HL-60 (cell line): ENCODE data around the gene KLF16.
A peak's percentile ranks its signal among the peaks of the same experiment; 100 is the strongest.

Experiments used
- DNase-seq, 2 experiments: peaks; one replicate each; pipeline ENCODE4 v3.0.0-alpha.2; 2010 to 2020; ENCODE audit warnings: low read depth in 1 of 2, low spot score in 1 of 2
- H3K27ac ChIP-seq: fragments of 250-450 bp; sonication (Bioruptor Pico); replicated peaks from 2 replicates; pipeline ENCODE4 v1.5.1; 2020; ENCODE audit warnings: mild to moderate bottlenecking, moderate library complexity
- H3K27me3 ChIP-seq: fragments of 250-450 bp; sonication (Bioruptor Pico); 2 replicates; pipeline ENCODE4 v1.5.1; 2021; ENCODE audit warnings: mild to moderate bottlenecking, moderate library complexity; ENCODE audit not compliant: insufficient read depth, poor library complexity, severe bottlenecking
- H3K4me3 ChIP-seq: replicated peaks from 2 replicates; pipeline ENCODE4 v1.5.1; 2011; ENCODE audit warnings: mild to moderate bottlenecking, control low read depth, low read length; ENCODE audit not compliant: insufficient read depth
- GABPA ChIP-seq: IDR thresholded peaks from 2 replicates; pipeline ENCODE4 v1.6.1; 2012; ENCODE audit warnings: low read depth
- POLR2AphosphoS5 ChIP-seq: IDR thresholded peaks from 2 replicates; pipeline ENCODE4 v1.6.1; 2012; ENCODE audit warnings: low read depth
- SPI1 ChIP-seq: IDR thresholded peaks from 2 replicates; pipeline ENCODE4 v1.6.1; 2012; ENCODE audit warnings: low read depth, mild to moderate bottlenecking, borderline replicate concordance
- TF ChIP-seq, protein P1 (sequence below): IDR thresholded peaks from one replicate; pipeline ENCODE4 v1.5.1; 2011; ENCODE audit warnings: low read length, control low read depth, inconsistent platforms; ENCODE audit not compliant: insufficient read depth
- TF ChIP-seq, protein P2 (sequence below): IDR thresholded peaks from 2 replicates; pipeline ENCODE4 v1.6.1; 2012; ENCODE audit warnings: low read depth; ENCODE audit not compliant: insufficient replicate concordance

Gene KLF16

GRCh38 chr19:1844513-1845124, 18.8 kb downstream of the KLF16 start:
- no peak overlapping the region for H3K27ac ChIP-seq
- H3K27me3 ChIP-seq: no peaks in the 10 kb centered on the region
- DNase-seq: no peak
- no peak overlapping the region for H3K4me3 ChIP-seq
- TF ChIP-seq, protein P1, sequence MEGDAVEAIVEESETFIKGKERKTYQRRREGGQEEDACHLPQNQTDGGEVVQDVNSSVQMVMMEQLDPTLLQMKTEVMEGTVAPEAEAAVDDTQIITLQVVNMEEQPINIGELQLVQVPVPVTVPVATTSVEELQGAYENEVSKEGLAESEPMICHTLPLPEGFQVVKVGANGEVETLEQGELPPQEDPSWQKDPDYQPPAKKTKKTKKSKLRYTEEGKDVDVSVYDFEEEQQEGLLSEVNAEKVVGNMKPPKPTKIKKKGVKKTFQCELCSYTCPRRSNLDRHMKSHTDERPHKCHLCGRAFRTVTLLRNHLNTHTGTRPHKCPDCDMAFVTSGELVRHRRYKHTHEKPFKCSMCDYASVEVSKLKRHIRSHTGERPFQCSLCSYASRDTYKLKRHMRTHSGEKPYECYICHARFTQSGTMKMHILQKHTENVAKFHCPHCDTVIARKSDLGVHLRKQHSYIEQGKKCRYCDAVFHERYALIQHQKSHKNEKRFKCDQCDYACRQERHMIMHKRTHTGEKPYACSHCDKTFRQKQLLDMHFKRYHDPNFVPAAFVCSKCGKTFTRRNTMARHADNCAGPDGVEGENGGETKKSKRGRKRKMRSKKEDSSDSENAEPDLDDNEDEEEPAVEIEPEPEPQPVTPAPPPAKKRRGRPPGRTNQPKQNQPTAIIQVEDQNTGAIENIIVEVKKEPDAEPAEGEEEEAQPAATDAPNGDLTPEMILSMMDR: no peak
- TF ChIP-seq POLR2AphosphoS5 (no peak), GABPA (no peak), SPI1 (no peak)
- TF ChIP-seq, protein P2, sequence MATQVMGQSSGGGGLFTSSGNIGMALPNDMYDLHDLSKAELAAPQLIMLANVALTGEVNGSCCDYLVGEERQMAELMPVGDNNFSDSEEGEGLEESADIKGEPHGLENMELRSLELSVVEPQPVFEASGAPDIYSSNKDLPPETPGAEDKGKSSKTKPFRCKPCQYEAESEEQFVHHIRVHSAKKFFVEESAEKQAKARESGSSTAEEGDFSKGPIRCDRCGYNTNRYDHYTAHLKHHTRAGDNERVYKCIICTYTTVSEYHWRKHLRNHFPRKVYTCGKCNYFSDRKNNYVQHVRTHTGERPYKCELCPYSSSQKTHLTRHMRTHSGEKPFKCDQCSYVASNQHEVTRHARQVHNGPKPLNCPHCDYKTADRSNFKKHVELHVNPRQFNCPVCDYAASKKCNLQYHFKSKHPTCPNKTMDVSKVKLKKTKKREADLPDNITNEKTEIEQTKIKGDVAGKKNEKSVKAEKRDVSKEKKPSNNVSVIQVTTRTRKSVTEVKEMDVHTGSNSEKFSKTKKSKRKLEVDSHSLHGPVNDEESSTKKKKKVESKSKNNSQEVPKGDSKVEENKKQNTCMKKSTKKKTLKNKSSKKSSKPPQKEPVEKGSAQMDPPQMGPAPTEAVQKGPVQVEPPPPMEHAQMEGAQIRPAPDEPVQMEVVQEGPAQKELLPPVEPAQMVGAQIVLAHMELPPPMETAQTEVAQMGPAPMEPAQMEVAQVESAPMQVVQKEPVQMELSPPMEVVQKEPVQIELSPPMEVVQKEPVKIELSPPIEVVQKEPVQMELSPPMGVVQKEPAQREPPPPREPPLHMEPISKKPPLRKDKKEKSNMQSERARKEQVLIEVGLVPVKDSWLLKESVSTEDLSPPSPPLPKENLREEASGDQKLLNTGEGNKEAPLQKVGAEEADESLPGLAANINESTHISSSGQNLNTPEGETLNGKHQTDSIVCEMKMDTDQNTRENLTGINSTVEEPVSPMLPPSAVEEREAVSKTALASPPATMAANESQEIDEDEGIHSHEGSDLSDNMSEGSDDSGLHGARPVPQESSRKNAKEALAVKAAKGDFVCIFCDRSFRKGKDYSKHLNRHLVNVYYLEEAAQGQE: no peak

- no peak overlapping the region for H3K4me3 ChIP-seq
- H3K27me3 ChIP-seq: no peaks in the 10 kb centered on the region
- DNase-seq: no peak
- TF ChIP-seq, protein P1: no peak
- TF ChIP-seq POLR2AphosphoS5: 0 out of 2 replicates have a peak, but pooled peaks have one; percentile 20
- no peak overlapping the region for H3K27ac ChIP-seq
Observed at GRCh38 chr19:1843646-1844394, 19.6 kb downstream of the KLF16 start.

GRCh38 chr19:1843116-1843515, 20.3 kb downstream of the KLF16 start:
- H3K27me3 ChIP-seq: no peaks in the 10 kb centered on the region
- H3K27ac ChIP-seq: peak overlapping the region; percentile 56
- TF ChIP-seq, protein P2: no peak
- TF ChIP-seq SPI1 (no peak), GABPA (no peak), POLR2AphosphoS5 (no peak)
- TF ChIP-seq, protein P1: no peak
- DNase-seq: no peak
- H3K4me3 ChIP-seq: no peak overlapping the region
